SK-N-MC (cell line): ENCODE data around the gene NPAT.

ENCODE experiments used
- EZH2 ChIP-seq: fragments of 200-600 bp; sonication (generic); IDR thresholded peaks from one replicate; pipeline ENCODE4 v1.6.1; 2017; ENCODE audit warnings: antibody characterized with exemption
- FOXP2 ChIP-seq: optimal IDR thresholded peaks from 2 replicates; pipeline ENCODE3; 2011; ENCODE audit warnings: mild to moderate bottlenecking, moderate library complexity; ENCODE audit not compliant: insufficient read depth; ENCODE audit errors: extremely low read length, control extremely low read depth
- POLR2AphosphoS5 ChIP-seq: IDR thresholded peaks from 2 replicates; pipeline ENCODE4 v1.6.1; 2012; ENCODE audit warnings: mild to moderate bottlenecking, low read depth, low read length, borderline replicate concordance

GRCh38 chr11:108239076-108239475 is 16.6 kb upstream of the NPAT start:
- TF ChIP-seq EZH2 (no peak), POLR2AphosphoS5 (no peak), FOXP2 (no peak)
